Tibial nerve (tissue), 4 donors: ENCODE measurements around the gene MDK. TPM values are rescaled to one million over a fixed set of nuclear protein-coding genes. Genes with fewer than 3 reads are reported as not detected.
"Not testable (repeated sequence)": the region's sequence is repeated elsewhere in the genome, so short reads cannot be mapped to it uniquely, and the experiment has no call there.

Experiments used
- DNase-seq, 2 donors: peaks; one replicate each; pipeline ENCODE4 v3.0.0-alpha.2; 2019; ENCODE audit warnings: low spot score in 2 of 2
- H3K27ac ChIP-seq, 4 donors: fragments of 200-600 bp; sonication (generic) in 3 of 4; one replicate each; pipeline ENCODE4 v1.5.1; 2017 to 2019; ENCODE audit warnings: mild to moderate bottlenecking in 1 of 4
- H3K27me3 ChIP-seq, 2 donors: fragments of 200-600 bp; sonication (generic) in 1 of 2; one replicate each; pipeline versions ENCODE4 v1.5.1 to v1.6.0; 2017 to 2019
- H3K36me3 ChIP-seq, 3 donors: fragments of 200-600 bp; sonication (generic); one replicate each; pipeline ENCODE4 v1.5.1; 2018 to 2019
- H3K4me1 ChIP-seq, 4 donors: fragments of 200-600 bp; sonication (generic) in 3 of 4; one replicate each; pipeline ENCODE4 v1.5.1; 2017 to 2019
- H3K4me3 ChIP-seq, 4 donors: fragments of 200-600 bp; sonication (generic) in 3 of 4; one replicate each; pipeline ENCODE4 v1.5.1; 2017 to 2019; ENCODE audit warnings: mild to moderate bottlenecking in 1 of 4, moderate library complexity in 1 of 4
- H3K9me3 ChIP-seq, 4 donors: fragments of 200-600 bp; sonication (generic) in 3 of 4; one replicate each; pipeline ENCODE4 v1.5.1; 2017 to 2019
- EP300 ChIP-seq, 2 donors: sonication (generic); formaldehyde crosslinking; IDR thresholded peaks; one replicate each; pipeline ENCODE4 v1.6.1; 2017; ENCODE audit warnings: antibody characterized with exemption in 2 of 2, mild to moderate bottlenecking in 1 of 2
- POLR2A ChIP-seq, 2 donors: fragments of 450-650 bp; IDR thresholded peaks; one replicate each; pipeline ENCODE4 v1.6.1; 2017; ENCODE audit warnings: antibody characterized with exemption in 2 of 2, mild to moderate bottlenecking in 2 of 2, moderate library complexity in 2 of 2
- WGBS, 2 donors: methylation state at CpG; one replicate each; pipeline ENCODE4 v1.1.5; 2018; 5-methylcytosine and 5-hydroxymethylcytosine counted together
- total RNA-seq, 4 donors: library from RNA; depleted of rRNA; stranded (reverse); fragments of >200 nt; gene quantifications; one replicate each; pipeline ENCODE4 v1.1.0, GENCODE V29; 2016
- TF ChIP-seq, protein P1 (sequence below), 5 experiments: fragments of 200-600 bp in 3 of 5; fragments of 450-650 bp in 2 of 5; sonication (generic) in 3 of 5; IDR thresholded peaks; one replicate each; pipeline ENCODE4 v1.5.1; 2016 to 2019; ENCODE audit warnings: antibody characterized with exemption in 5 of 5, mild to moderate bottlenecking in 3 of 5, moderate library complexity in 2 of 5

The MDK gene
- total RNA-seq, 4 donors from 2014 or later: 48.1 to 107 (median 57.3) TPM

GRCh38 chr11:46367244-46367915 lies 14.1 kb upstream of the MDK start:
- no peaks in the 10 kb centered on the region for H3K27me3 ChIP-seq
- TF ChIP-seq POLR2A (IDR thresholded peaks at IDR 0.05) (no peak), EP300 (IDR thresholded peaks at IDR 0.05) (no peak)
- TF ChIP-seq, protein P1, sequence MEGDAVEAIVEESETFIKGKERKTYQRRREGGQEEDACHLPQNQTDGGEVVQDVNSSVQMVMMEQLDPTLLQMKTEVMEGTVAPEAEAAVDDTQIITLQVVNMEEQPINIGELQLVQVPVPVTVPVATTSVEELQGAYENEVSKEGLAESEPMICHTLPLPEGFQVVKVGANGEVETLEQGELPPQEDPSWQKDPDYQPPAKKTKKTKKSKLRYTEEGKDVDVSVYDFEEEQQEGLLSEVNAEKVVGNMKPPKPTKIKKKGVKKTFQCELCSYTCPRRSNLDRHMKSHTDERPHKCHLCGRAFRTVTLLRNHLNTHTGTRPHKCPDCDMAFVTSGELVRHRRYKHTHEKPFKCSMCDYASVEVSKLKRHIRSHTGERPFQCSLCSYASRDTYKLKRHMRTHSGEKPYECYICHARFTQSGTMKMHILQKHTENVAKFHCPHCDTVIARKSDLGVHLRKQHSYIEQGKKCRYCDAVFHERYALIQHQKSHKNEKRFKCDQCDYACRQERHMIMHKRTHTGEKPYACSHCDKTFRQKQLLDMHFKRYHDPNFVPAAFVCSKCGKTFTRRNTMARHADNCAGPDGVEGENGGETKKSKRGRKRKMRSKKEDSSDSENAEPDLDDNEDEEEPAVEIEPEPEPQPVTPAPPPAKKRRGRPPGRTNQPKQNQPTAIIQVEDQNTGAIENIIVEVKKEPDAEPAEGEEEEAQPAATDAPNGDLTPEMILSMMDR (IDR thresholded peaks at IDR 0.05): peak; percentile 85 to 95 (median 93)
- DNase-seq: peak; percentile 59 to 67
- no peaks in the 10 kb centered on the region for H3K9me3 ChIP-seq
- WGBS, 2 donors: 6 to 14% methylated on average over 7 to 30 of the region's 32 CpGs
- peaks cover 0 to 37% (median 0%) of the 10 kb centered on the region in 3 donors for H3K36me3 ChIP-seq
- H3K4me3 ChIP-seq: no peak overlapping the region
- peaks cover 0 to 44% (median 23%) of the 10 kb centered on the region in 4 donors for H3K4me1 ChIP-seq
- peak overlapping the region in 2 of 4 donors; percentile 46 to 59 for H3K27ac ChIP-seq

DNA sequence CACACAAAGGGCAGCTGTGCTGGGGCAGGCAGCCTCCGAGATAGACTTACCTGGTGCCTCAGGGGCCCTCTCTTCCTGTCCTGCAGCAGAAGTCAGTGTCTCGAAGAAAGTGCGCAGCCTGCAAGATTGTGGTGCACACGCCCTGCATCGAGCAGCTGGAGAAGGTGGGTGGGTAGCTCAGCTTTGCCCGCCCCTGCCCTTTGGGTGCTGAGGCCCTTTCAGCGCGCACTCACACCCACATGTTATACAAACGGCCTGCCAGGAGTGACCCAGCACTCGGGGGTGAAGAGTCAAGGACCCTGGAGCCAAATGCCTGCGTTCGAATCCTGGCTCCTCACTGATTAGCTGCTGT lies 13.6 kb upstream of the MDK start:
- peaks cover 0 to 42% (median 0%) of the 10 kb centered on the region in 3 donors for H3K36me3 ChIP-seq
- no peak for TF ChIP-seq POLR2A (IDR thresholded peaks at IDR 0.05)
- TF ChIP-seq, protein P1 (IDR thresholded peaks at IDR 0.05): peak in 1 of 5 experiments; percentile 31
- TF ChIP-seq EP300 (IDR thresholded peaks at IDR 0.05): no peak
- no peaks in the 10 kb centered on the region for H3K27me3 ChIP-seq
- H3K9me3 ChIP-seq: no peaks in the 10 kb centered on the region
- no peak for DNase-seq
- H3K4me3 ChIP-seq: no peak overlapping the region
- H3K4me1 ChIP-seq: peaks cover 0 to 39% (median 18%) of the 10 kb centered on the region in 4 donors
- peak overlapping the region in 2 of 4 donors; percentile 46 to 59 for H3K27ac ChIP-seq
- WGBS, 2 donors: 43 to 46% methylated on average over 9 to 11 of the region's 12 CpGs

DNA sequence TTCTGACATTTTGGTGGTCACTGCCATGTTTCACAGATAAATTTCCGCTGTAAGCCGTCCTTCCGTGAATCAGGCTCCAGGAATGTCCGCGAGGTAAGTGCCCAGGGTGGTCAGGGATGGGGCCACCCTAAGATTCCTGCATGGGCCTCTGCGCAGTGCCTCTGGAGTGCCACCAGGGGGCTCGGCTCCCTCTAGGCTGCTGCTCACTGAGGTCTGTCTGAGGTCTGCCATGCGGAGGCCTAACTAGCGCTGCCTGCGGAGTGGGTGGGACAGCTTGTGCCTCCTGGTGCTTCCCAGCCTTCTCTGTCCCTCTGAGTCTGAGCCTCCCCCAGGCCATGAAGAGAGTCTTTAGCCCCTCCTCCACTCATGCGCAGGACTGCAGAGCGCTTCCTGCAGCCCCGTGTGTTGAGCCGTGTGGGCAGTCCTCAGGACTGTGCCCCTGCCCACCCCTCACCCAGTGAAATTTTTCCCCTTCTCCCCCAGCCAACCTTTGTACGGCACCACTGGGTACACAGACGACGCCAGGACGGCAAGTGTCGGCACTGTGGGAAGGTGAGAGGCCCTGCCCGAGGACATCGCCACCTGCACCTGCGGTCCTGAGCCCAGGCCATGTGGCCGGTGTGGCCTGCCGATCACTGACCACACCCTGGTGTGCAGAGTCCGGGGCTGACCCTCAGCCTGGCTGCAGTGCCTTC lies 11.9 kb upstream of the MDK start:
- Histone ChIP-seq H3K27me3 (no peaks in the 10 kb centered on the region), H3K36me3 (peaks cover 0 to 57% (median 4%) of the 10 kb centered on the region in 3 donors), H3K4me1 (peaks cover 0 to 22% (median 12%) of the 10 kb centered on the region in 4 donors), H3K27ac (no peak overlapping the region), H3K9me3 (no peaks in the 10 kb centered on the region), H3K4me3 (no peak overlapping the region)
- 70 to 71% methylated on average over 20 to 23 of the region's 25 CpGs for WGBS, 2 donors
- TF ChIP-seq POLR2A (IDR thresholded peaks at IDR 0.05): no peak
- TF ChIP-seq, protein P1 (IDR thresholded peaks at IDR 0.05): peak; percentile 62 to 77 (median 68)
- peak in 1 of 2 donors; percentile 22 for DNase-seq

GRCh38 chr11:46370253-46370652 lies 11.2 kb upstream of the MDK start:
- H3K9me3 ChIP-seq: no peaks in the 10 kb centered on the region
- H3K36me3 ChIP-seq: peaks cover 0 to 63% (median 4%) of the 10 kb centered on the region in 3 donors
- TF ChIP-seq EP300 (IDR thresholded peaks at IDR 0.05) (no peak), POLR2A (IDR thresholded peaks at IDR 0.05) (no peak)
- TF ChIP-seq, protein P1 (IDR thresholded peaks at IDR 0.05): no peak
- no peak for DNase-seq
- 81 to 84% methylated on average over 13 of the region's 13 CpGs for WGBS, 2 donors
- no peaks in the 10 kb centered on the region for H3K27me3 ChIP-seq
- H3K4me3 ChIP-seq: no peak overlapping the region
- H3K27ac ChIP-seq: no peak overlapping the region
- peaks cover 0 to 21% (median 12%) of the 10 kb centered on the region in 4 donors for H3K4me1 ChIP-seq

DNA sequence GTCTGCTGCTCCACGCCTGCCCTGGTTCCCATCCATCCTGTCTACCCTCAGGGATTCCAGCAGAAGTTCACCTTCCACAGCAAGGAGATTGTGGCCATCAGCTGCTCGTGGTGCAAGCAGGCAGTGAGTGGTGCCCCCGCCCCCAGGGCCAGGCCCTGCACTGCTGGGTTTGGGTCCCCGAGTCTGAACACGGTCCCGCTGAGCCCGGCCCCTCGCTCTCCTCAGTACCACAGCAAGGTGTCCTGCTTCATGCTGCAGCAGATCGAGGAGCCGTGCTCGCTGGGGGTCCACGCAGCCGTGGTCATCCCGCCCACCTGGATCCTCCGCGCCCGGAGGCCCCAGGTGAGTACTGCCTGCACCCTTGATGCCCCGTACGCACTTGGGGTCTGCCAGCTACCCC lies 10.2 kb upstream of the MDK start:
- not testable (repeated sequence) for H3K9me3 ChIP-seq, H3K27me3 ChIP-seq, DNase-seq, H3K4me3 ChIP-seq, H3K27ac ChIP-seq
- WGBS, 2 donors: 96% methylated on average over 17 of the region's 19 CpGs
- H3K4me1 ChIP-seq: peaks cover 0 to 19% (median 12%) of the 10 kb centered on the region in 4 donors
- peaks cover 0 to 73% (median 13%) of the 10 kb centered on the region in 3 donors for H3K36me3 ChIP-seq
